Measurements from ENCODE around the gene ZNF622. TPM values are rescaled to one million over a fixed set of nuclear protein-coding genes. Genes with fewer than 3 reads are reported as not detected.
A peak's percentile ranks its signal among the peaks of the same experiment; 100 is the strongest.
"Not testable (repeated sequence)": the region's sequence is repeated elsewhere in the genome, so short reads cannot be mapped to it uniquely, and the experiment has no call there.

The ZNF622 gene
- total and polyA plus RNA-seq, 11 donors = 43.7 to 171 (median 58.4) TPM

DNA sequence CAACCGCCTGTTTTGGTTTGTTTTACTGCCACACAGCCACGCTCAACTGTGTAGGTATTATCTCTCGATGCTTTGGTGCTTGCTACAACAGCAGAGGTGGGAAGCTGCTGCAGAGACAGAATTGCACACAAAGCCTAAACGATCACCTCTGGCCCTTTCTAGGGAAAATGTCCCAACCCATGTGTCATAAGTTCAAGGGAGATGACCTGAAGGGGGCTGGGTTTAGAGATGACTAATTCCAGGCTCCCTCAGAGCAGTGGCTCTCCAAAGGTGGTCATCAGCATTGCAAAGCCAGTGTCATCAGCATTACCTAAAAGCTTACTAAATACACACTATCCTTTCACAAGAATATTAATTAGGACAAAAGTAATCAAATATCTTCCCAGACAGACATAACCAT lies 10.9 kb downstream of the ZNF622 start:
- peaks cover 0 to 93% (median 85%) of the 10 kb centered on the region in 9 donors for H3K36me3 ChIP-seq
- ATAC-seq (no peak), DNase-seq (no peak)
- no peaks in the 10 kb centered on the region for H3K27me3 ChIP-seq
- peak overlapping the region in 1 of 12 donors; percentile 80 for H3K27ac ChIP-seq
- intact Hi-C loops (cut with DNase I) = loop anchor here in 9 of 10 donors (5.0 to 10.0 kb wide), 10 partner anchors 37 to 990 kb away; partner anchors contain the start of gene MARCHF11 (in 4 of the 9)
- H3K9me3 ChIP-seq = no peaks in the 10 kb centered on the region
- peaks cover 0 to 57% (median 38%) of the 10 kb centered on the region in 12 donors for H3K4me1 ChIP-seq
- TF ChIP-seq, protein P1, sequence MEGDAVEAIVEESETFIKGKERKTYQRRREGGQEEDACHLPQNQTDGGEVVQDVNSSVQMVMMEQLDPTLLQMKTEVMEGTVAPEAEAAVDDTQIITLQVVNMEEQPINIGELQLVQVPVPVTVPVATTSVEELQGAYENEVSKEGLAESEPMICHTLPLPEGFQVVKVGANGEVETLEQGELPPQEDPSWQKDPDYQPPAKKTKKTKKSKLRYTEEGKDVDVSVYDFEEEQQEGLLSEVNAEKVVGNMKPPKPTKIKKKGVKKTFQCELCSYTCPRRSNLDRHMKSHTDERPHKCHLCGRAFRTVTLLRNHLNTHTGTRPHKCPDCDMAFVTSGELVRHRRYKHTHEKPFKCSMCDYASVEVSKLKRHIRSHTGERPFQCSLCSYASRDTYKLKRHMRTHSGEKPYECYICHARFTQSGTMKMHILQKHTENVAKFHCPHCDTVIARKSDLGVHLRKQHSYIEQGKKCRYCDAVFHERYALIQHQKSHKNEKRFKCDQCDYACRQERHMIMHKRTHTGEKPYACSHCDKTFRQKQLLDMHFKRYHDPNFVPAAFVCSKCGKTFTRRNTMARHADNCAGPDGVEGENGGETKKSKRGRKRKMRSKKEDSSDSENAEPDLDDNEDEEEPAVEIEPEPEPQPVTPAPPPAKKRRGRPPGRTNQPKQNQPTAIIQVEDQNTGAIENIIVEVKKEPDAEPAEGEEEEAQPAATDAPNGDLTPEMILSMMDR (IDR thresholded peaks at IDR 0.05) = no peak
- no peak for TF ChIP-seq POLR2A (IDR thresholded peaks at IDR 0.05)
- WGBS, 4 donors = 84 to 93% (median 88%) methylated on average over 4 of the region's 4 CpGs
- H3K4me3 ChIP-seq = no peak overlapping the region

DNA sequence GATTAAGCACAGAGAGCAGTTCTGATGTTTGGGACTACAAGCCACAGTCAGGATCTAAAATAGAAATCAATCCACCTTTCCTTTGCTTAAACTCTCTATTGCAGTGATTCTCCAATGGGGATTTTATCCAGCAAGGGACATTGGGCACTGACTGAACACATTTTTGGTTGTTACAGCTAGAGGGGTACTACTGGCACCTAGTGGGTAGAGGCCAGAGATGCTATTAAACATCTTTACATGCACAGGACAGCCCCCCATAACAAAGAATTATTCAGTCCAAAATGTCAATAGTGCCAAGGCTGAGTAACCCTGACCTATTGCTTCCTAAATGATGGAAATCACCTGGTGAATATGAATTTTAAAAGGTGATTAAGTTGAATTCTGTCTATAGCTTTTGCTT lies 12.0 kb downstream of the ZNF622 start:
- peaks cover 0 to 93% (median 85%) of the 10 kb centered on the region in 9 donors for H3K36me3 ChIP-seq
- peaks cover 0 to 48% (median 35%) of the 10 kb centered on the region in 12 donors for H3K4me1 ChIP-seq
- intact Hi-C loops (cut with DNase I) = loop anchor here in 4 of 10 donors (2.0 to 10.0 kb wide), 7 partner anchors 106 to 989 kb away; no protein-coding TSS in a partner anchor
- ATAC-seq (peak in 1 of 4 donors; percentile 52), DNase-seq (no peak)
- TF ChIP-seq, protein P1 (IDR thresholded peaks at IDR 0.05) = peak in 8 of 12 donors; percentile 24 to 47 (median 32)
- TF ChIP-seq POLR2A (IDR thresholded peaks at IDR 0.05) = no peak
- H3K9me3 ChIP-seq = no peaks in the 10 kb centered on the region
- no peak overlapping the region for H3K27ac ChIP-seq
- no peak overlapping the region for H3K4me3 ChIP-seq
- no peaks in the 10 kb centered on the region for H3K27me3 ChIP-seq

DNA sequence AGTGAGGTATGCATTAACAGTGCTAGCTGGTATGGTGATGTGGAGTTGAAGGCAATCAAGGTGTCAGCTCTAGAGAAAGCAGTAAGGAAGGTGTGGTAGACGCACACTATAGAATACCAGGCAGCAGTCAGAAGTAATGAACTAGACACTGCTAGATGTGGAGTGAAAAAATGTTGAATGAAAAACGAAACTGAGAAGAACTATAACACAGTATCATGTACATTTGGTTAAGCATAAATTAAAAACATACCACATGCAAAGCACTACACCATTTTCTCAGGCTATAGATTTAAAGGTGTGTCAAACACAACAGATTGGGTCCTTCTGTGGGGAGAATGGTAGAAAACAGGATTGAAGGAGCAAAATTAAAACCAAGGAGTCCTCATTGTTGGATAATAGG lies 15.4 kb downstream of the ZNF622 start:
- TF ChIP-seq, protein P1 (IDR thresholded peaks at IDR 0.05) = no peak
- TF ChIP-seq POLR2A (IDR thresholded peaks at IDR 0.05) = no peak
- intact Hi-C loops (cut with DNase I) = loop anchor here in 4 of 10 donors (5.0 to 10.0 kb wide), 6 partner anchors 103 to 985 kb away; no protein-coding TSS in a partner anchor
- Histone ChIP-seq H3K9me3 (no peaks in the 10 kb centered on the region), H3K4me1 (peaks cover 0 to 15% (median 7%) of the 10 kb centered on the region in 12 donors), H3K27ac (no peak overlapping the region), H3K36me3 (peaks cover 0 to 96% (median 74%) of the 10 kb centered on the region in 9 donors), H3K4me3 (no peak overlapping the region), H3K27me3 (no peaks in the 10 kb centered on the region)
- WGBS, 4 donors = 82 to 93% (median 87%) methylated on average over 2 of the region's 2 CpGs
- DNase-seq (no peak), ATAC-seq (no peak)

DNA sequence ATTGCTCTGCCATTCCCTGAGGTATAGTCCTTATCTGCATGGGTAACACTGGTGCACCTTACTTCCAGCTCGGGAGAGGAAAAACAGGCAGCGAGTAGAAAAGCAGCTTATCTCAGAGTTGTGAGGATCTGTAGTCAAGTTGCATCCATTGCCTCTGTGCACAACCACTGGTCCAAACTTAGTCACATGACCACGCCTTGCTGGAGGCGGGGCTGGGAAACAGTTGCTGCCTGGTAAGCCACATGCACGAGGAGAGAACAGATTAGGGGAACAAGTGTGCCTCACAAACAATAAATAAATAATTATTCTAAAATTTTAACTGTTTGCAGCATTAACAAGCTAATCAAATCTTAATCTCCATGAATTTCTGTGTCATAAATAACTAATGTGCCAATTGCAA lies 18.6 kb downstream of the ZNF622 start:
- intact Hi-C loops (cut with DNase I) = loop anchor here in 1 of 10 donors (10.0 kb wide), 1 partner anchor 272 kb away; the partner anchor contains the start of gene MARCHF11
- no peaks in the 10 kb centered on the region for H3K27me3 ChIP-seq
- no peak for TF ChIP-seq POLR2A (IDR thresholded peaks at IDR 0.05)
- H3K9me3 ChIP-seq = no peaks in the 10 kb centered on the region
- no peak overlapping the region for H3K4me3 ChIP-seq
- DNase-seq (no peak), ATAC-seq (no peak)
- H3K4me1 ChIP-seq = no peaks in the 10 kb centered on the region
- WGBS, 4 donors = 77 to 81% (median 78%) methylated on average over 5 of the region's 5 CpGs
- H3K36me3 ChIP-seq = peaks cover 0 to 69% (median 51%) of the 10 kb centered on the region in 9 donors
- no peak overlapping the region for H3K27ac ChIP-seq

DNA sequence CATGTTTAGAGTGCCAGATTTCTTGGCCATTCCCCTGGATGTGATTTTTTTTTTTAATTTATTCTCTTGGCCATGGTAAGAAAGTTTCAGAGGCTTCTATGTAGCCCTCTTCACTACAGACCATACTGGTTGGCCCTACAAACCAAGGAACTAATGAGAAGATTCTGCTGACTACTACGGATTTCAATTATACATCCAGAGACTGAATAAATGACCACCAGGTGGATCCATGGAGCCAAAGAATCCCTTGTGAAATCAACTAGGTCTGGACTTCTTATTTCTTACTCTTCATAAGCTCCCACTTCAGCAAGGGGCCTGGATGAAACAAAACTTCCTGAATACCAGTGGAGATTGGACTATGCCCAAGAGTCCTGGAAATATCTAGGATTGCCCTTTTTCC lies 27.6 kb downstream of the ZNF622 start:
- Histone ChIP-seq H3K36me3 (no peaks in the 10 kb centered on the region), H3K9me3 (no peaks in the 10 kb centered on the region), H3K4me1 (no peaks in the 10 kb centered on the region), H3K4me3 (no peak overlapping the region), H3K27me3 (peaks cover 0 to 3% (median 0%) of the 10 kb centered on the region in 9 donors), H3K27ac (no peak overlapping the region)
- ATAC-seq (no peak), DNase-seq (no peak)
- no peak for TF ChIP-seq POLR2A (IDR thresholded peaks at IDR 0.05)
- TF ChIP-seq, protein P1 (IDR thresholded peaks at IDR 0.05) = peak in 2 of 12 donors; percentile 12 to 19
- intact Hi-C loops (cut with DNase I) = no loop called here
- WGBS, 4 donors = 65 to 82% (median 74%) methylated on average over 1 of the region's 1 CpG

DNA sequence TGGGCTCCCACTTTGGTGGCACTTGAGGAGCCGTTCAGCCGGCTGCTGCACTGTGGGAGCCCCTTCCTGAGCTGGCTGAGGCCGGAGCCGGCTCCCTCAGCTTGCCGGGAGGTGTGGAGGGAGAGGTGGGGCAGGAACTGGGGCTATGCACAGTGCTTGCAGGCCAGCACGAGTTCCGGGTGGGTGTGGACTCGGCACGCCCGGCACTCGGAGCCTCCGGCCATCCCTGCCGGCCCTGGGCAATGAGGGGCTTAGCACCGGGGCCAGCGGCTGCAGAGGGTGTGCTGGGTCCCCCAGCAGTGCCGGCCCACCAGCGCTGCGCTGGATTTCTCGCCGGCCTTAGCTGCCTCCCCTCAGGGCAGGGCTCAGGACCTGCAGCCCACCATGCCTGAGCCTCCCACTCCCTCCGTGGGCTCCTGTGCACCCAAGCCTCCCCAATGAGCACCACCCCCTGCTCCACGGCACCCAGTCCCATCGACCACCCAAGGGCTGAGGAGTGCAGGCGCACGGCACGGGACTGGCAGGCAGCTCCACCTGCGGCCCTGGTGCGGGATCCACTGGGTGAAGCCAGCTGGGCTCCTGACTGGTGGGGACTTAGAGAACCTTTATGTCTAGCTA lies 29.4 kb downstream of the ZNF622 start:
- H3K27ac ChIP-seq; H3K27me3 ChIP-seq; H3K4me1 ChIP-seq; intact Hi-C loops (cut with DNase I); H3K36me3 ChIP-seq; H3K4me3 ChIP-seq; H3K9me3 ChIP-seq; DNase-seq; ATAC-seq: not testable (repeated sequence)
- WGBS, 4 donors = 85 to 90% (median 88%) methylated on average over 4 to 28 of the region's 28 CpGs
